Muscle layer of duodenum (tissue), 2 donors: Measurements from ENCODE around the gene HTRA3.

Experiments
- H3K27ac ChIP-seq: one replicate; pipeline ENCODE4 v1.7.0; 2013; ENCODE audit warnings: mild to moderate bottlenecking, low read length
- H3K27me3 ChIP-seq: one replicate; pipeline ENCODE4 v1.7.0; 2013; ENCODE audit warnings: low read depth, mild to moderate bottlenecking, control low read depth, low read length
- H3K36me3 ChIP-seq, 2 donors: one replicate each; pipeline ENCODE4 v1.7.0; 2013; ENCODE audit warnings: low read length in 2 of 2, control low read depth in 1 of 2, mild to moderate bottlenecking in 1 of 2; ENCODE audit not compliant: insufficient read depth in 2 of 2, control insufficient read depth in 1 of 2
- H3K4me1 ChIP-seq, 2 donors: one replicate each; pipeline ENCODE4 v1.7.0; 2013; ENCODE audit warnings: low read length in 2 of 2, mild to moderate bottlenecking in 2 of 2, control low read depth in 1 of 2, moderate library complexity in 1 of 2; ENCODE audit not compliant: insufficient read depth in 2 of 2, control insufficient read depth in 1 of 2
- H3K4me3 ChIP-seq, 2 donors: one replicate each; pipeline ENCODE4 v1.7.0; 2013; ENCODE audit warnings: low read length in 2 of 2, low read depth in 1 of 2, mild to moderate bottlenecking in 1 of 2
- H3K9me3 ChIP-seq, 2 donors: one replicate each; pipeline ENCODE4 v1.7.0; 2013; ENCODE audit warnings: low read length in 2 of 2, control low read depth in 1 of 2, mild to moderate bottlenecking in 1 of 2; ENCODE audit not compliant: control insufficient read depth in 1 of 2
- donor health status: healthy.

HTRA3 gene

GRCh38 chr4:8285976-8286718 lies 16.6 kb downstream of the HTRA3 start:
- Histone ChIP-seq H3K27ac (no peak overlapping the region), H3K4me3 (no peak overlapping the region), H3K27me3 (no peaks in the 10 kb centered on the region), H3K36me3 (no peaks in the 10 kb centered on the region), H3K9me3 (no peaks in the 10 kb centered on the region), H3K4me1 (peaks cover 0 to 32% of the 10 kb centered on the region in 2 donors)

- peaks cover 0 to 25% of the 10 kb centered on the region in 2 donors for H3K4me1 ChIP-seq
- H3K36me3 ChIP-seq, result no peaks in the 10 kb centered on the region
- no peak overlapping the region for H3K27ac ChIP-seq
- H3K4me3 ChIP-seq, result no peak overlapping the region
- H3K27me3 ChIP-seq, result no peaks in the 10 kb centered on the region
- no peaks in the 10 kb centered on the region for H3K9me3 ChIP-seq
Observed at GRCh38 chr4:8286719-8287342, 17.3 kb downstream of the HTRA3 start.

GRCh38 chr4:8287343-8288280 lies 18.1 kb downstream of the HTRA3 start:
- Histone ChIP-seq H3K36me3 (no peaks in the 10 kb centered on the region), H3K9me3 (no peaks in the 10 kb centered on the region)

GRCh38 chr4:8289151-8289750 lies 19.7 kb downstream of the HTRA3 start:
- H3K9me3 ChIP-seq, result no peaks in the 10 kb centered on the region
- H3K4me3 ChIP-seq, result no peak overlapping the region
- H3K27me3 ChIP-seq, result no peaks in the 10 kb centered on the region
- no peak overlapping the region for H3K27ac ChIP-seq
- peaks cover 0 to 21% of the 10 kb centered on the region in 2 donors for H3K4me1 ChIP-seq
- H3K36me3 ChIP-seq, result no peaks in the 10 kb centered on the region

More at GRCh38 chr4:8287343-8288280, 18.1 kb downstream of the HTRA3 start:
- Histone ChIP-seq H3K4me1 (peaks cover 0 to 21% of the 10 kb centered on the region in 2 donors), H3K27me3 (no peaks in the 10 kb centered on the region), H3K4me3 (no peak overlapping the region), H3K27ac (no peak overlapping the region)

- Histone ChIP-seq H3K4me1 (peaks cover 0 to 15% of the 10 kb centered on the region in 2 donors), H3K27me3 (no peaks in the 10 kb centered on the region), H3K4me3 (no peak overlapping the region), H3K36me3 (peaks cover 0 to 6% of the 10 kb centered on the region in 2 donors), H3K27ac (no peak overlapping the region), H3K9me3 (no peaks in the 10 kb centered on the region)
Observed at GRCh38 chr4:8289956-8290700, 20.6 kb downstream of the HTRA3 start.

DNA sequence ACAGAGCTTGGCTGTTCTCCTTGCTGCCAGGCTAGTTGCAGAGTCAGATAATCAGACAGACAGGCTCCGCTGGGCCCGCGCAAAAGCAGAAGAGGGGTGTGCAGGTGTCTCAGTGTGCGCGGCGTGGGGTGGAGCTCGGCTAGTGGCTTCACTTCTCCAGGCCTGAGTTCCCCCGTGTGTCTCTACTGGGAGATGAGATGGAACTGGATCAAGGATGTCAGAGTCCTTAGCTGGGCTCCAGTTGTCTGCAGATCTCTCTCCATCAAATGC lies 21.1 kb downstream of the HTRA3 start:
- H3K4me1 ChIP-seq, result peaks cover 0 to 10% of the 10 kb centered on the region in 2 donors

DNA sequence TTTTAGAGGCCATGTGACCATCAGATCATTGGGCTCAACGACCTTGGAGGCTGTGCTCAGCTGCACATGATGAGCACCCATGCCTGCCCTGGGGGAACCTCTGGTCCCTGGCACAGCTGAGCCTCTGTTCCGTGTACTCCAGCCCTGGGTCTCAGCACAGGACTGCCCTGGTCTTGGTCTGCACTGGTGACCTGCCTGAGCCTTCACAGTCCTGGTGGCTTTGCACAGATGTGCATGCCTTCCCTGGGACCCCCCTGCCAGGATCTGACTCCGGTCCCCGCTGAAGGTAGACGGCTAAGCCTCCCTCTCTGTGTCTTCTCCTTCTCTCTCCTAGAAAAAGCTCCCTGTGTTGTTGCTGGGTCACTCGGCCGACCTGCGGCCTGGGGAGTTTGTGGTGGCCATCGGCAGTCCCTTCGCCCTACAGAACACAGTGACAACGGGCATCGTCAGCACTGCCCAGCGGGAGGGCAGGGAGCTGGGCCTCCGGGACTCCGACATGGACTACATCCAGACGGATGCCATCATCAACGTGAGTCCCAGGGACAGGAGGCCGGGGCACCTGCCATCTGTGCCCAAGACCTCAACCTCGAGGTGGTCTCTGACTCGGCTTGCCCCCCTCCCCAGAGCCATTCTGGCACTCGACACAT lies 21.6 kb downstream of the HTRA3 start:
- Histone ChIP-seq H3K9me3 (no peaks in the 10 kb centered on the region), H3K4me1 (peaks cover 0 to 5% of the 10 kb centered on the region in 2 donors), H3K27me3 (no peaks in the 10 kb centered on the region), H3K4me3 (no peak overlapping the region), H3K27ac (no peak overlapping the region), H3K36me3 (peaks cover 0 to 15% of the 10 kb centered on the region in 2 donors)

More for the DNA sequence above, 21.1 kb downstream of the HTRA3 start:
- no peak overlapping the region for H3K4me3 ChIP-seq
- H3K27ac ChIP-seq, result no peak overlapping the region
- peaks cover 0 to 10% of the 10 kb centered on the region in 2 donors for H3K36me3 ChIP-seq
- H3K27me3 ChIP-seq, result no peaks in the 10 kb centered on the region
- no peaks in the 10 kb centered on the region for H3K9me3 ChIP-seq

DNA sequence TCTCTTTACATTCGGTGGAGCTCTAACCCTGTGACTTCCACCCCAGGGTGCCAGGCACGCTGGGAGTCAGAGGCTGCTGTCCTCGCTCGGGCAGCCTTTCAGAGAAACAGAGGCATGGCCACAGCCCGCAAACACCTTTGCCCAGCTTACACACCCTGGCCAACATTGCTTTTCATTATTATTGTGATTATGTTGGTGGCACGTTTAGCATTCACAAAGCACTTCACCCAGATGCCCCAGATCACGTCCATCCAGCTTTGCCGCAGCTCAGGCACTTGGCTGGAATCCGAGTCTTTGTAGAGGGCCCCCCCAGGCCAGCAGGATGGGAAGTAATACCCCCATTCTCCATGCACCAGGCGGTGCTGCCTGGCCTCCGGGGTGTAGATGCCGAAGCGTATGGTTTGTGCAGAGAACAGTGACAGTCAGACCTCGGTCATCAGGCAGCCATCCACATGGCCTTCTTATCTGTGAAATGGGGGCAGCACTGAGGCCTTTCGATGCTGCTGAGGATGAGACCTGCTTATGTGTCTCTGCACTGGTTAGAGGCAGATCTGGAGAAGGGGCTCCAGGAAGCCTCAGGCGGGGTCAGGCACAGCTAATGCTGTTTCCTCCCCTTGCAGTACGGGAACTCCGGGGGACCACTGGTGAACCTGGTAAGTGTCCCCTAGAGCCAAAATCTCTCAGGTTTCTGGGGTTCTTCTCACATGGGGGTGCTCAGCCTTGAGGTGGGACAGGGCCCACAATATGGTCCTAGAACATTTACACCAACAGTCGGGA lies 22.3 kb downstream of the HTRA3 start:
- no peak overlapping the region for H3K27ac ChIP-seq
- no peaks in the 10 kb centered on the region for H3K9me3 ChIP-seq
- no peaks in the 10 kb centered on the region for H3K27me3 ChIP-seq
- H3K4me3 ChIP-seq, result no peak overlapping the region
- no peaks in the 10 kb centered on the region for H3K4me1 ChIP-seq
- peaks cover 0 to 17% of the 10 kb centered on the region in 2 donors for H3K36me3 ChIP-seq

DNA sequence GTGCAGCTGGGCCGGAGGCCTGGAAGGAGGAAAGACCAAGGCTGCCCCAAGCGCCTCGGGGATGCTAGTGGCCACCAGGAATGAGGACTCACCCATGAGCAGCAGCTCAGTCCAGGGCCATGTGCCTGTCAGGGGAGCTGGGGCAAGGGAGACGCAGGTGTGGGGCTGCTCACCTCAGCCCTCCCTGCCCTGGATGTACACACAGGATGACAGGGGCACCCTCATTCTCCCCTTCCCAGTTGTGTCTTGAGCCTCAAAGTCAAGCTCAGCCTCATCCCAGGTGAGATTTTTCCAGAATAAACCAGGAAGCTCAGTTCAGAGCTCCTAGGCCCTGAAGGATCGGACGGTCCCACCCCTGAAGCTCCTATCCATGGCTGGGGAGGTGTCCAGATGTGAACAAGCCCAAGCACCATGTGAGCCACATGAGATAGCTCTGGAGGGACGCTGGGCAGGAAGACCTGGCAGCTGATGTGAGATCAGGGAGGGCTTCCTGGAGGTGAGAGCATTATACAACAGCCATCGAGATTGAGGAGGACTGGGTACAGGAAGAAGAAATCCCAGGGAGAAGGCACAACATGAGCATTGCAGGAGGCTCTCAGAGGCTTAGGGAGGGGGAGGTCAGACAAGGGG lies 23.0 kb downstream of the HTRA3 start:
- no peaks in the 10 kb centered on the region for H3K9me3 ChIP-seq
- no peaks in the 10 kb centered on the region for H3K27me3 ChIP-seq
- H3K27ac ChIP-seq, result no peak overlapping the region
- peaks cover 0 to 17% of the 10 kb centered on the region in 2 donors for H3K36me3 ChIP-seq
- no peak overlapping the region for H3K4me3 ChIP-seq
- no peaks in the 10 kb centered on the region for H3K4me1 ChIP-seq
